Activated T-cell treated with anti-CD3 and anti-CD28 coated beads, Interleukin-2, amount 50 U/mL, for 72 hours (primary cell): Measurements from ENCODE around the gene IFI27L2. TPM values are rescaled to one million over a fixed set of nuclear protein-coding genes. Genes with fewer than 3 reads are reported as not detected.

ENCODE experiments used
- ATAC-seq, 2 donors: fragments of 150-1000 bp; cut with Tn5 transposase; replicated peaks in 1 of 2; 2 replicates each; pipeline ENCODE4 v1.10.0; 2021; ENCODE audit warnings: moderate library complexity in 2 of 2, mild to moderate bottlenecking in 1 of 2
- DNase-seq, 2 donors: peaks; one replicate each; pipeline ENCODE4 v3.0.0; 2021 to 2022; ENCODE audit warnings: mixed read lengths in 1 of 2
- H3K27ac Mint-ChIP-seq: one replicate; pipeline ENCODE4 v1.8.0; 2022; ENCODE audit warnings: mild to moderate bottlenecking, moderate library complexity, mixed read lengths
- H3K27me3 Mint-ChIP-seq: one replicate; pipeline ENCODE4 v1.8.0; 2022; ENCODE audit warnings: low read depth, mixed read lengths
- H3K36me3 Mint-ChIP-seq, 2 donors: one replicate each; pipeline ENCODE4 v1.8.0; 2022; ENCODE audit warnings: mixed read lengths in 2 of 2, mild to moderate bottlenecking in 1 of 2; ENCODE audit not compliant: insufficient read depth in 2 of 2
- H3K4me1 Mint-ChIP-seq: one replicate; pipeline ENCODE4 v1.8.0; 2022; ENCODE audit warnings: low read depth, mixed read lengths
- H3K4me3 Mint-ChIP-seq, 2 donors: one replicate each; pipeline ENCODE4 v1.8.0; 2022; ENCODE audit warnings: mild to moderate bottlenecking in 2 of 2, mixed read lengths in 2 of 2, moderate library complexity in 2 of 2
- H3K9me3 Mint-ChIP-seq, 2 donors: one replicate each; pipeline ENCODE4 v1.8.0; 2022; ENCODE audit warnings: mixed read lengths in 2 of 2
- total RNA-seq, 2 donors: library from RNA; stranded (reverse); gene quantifications; one replicate each; pipeline ENCODE4 v1.2.3, GENCODE V29; 2022

Gene IFI27L2
- total RNA-seq, 2 donors from 2014 or later, result 52.0 to 66.0 TPM

DNA sequence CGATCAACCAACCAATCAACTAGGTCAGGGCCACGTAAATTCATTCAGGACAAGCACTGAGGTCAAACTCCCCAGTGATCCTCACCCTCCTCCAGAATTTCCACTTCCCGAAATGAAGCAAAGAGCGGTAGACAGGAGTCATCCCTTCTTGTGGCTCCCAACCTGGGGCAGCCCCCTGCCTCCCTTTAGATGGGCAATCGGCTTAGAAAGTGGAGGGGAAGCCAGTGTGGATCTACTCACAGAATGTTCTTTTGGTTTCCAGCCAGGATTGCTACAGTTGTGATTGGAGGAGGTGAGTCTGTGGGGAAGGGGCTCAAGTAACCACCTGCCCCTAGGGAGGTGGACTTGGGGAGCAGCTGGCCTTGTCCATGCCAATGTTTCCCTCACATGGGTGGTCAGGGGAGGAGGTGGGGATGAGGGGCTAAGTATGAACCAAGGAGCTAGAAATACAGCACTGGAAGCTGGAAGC, 14.8 kb downstream of the IFI27L2 start:
- Mint-ChIP-seq H3K4me3 (no peak overlapping the region), H3K36me3 (peaks cover 0 to 3% of the 10 kb centered on the region in 2 donors)

GRCh38 chr14:94113908-94114588, 15.4 kb downstream of the IFI27L2 start:
- no peak for ATAC-seq
- Mint-ChIP-seq H3K9me3 (no peaks in the 10 kb centered on the region), H3K27me3 (peaks cover 13% of the 10 kb centered on the region), H3K27ac (no peak overlapping the region), H3K4me3 (no peak overlapping the region), H3K4me1 (no peaks in the 10 kb centered on the region), H3K36me3 (no peaks in the 10 kb centered on the region)
- DNase-seq, result no peak

More for the DNA sequence above, 14.8 kb downstream of the IFI27L2 start:
- no peak overlapping the region for H3K27ac Mint-ChIP-seq
- H3K27me3 Mint-ChIP-seq, result peaks cover 13% of the 10 kb centered on the region
- peaks cover 0 to 3% of the 10 kb centered on the region in 2 donors for H3K9me3 Mint-ChIP-seq
- DNase-seq (no peak), ATAC-seq (no peak)
- H3K4me1 Mint-ChIP-seq, result no peaks in the 10 kb centered on the region

DNA sequence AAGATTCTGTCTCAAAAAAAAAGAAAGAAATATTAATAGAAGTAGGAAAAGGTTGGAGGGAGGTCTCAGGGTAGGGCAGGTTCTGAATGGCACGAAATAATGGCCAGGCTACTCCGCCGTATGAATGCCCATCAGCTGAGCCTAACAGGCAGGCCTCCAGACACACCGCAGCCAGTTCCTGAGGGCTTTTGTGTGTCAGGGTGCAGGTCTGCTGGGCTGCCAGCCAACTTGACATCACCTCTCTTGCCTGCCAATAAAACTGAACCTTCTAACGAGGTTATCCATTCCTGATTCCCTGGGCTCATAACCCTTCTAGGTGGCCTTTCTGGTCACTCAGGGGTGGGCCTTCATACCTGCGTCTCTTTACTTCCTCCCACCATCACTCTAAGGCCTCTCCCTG, 15.9 kb downstream of the IFI27L2 start:
- no peak overlapping the region for H3K27ac Mint-ChIP-seq
- peaks cover 13% of the 10 kb centered on the region for H3K27me3 Mint-ChIP-seq

GRCh38 chr14:94113073-94113472, 16.3 kb downstream of the IFI27L2 start:
- Mint-ChIP-seq H3K4me1 (no peaks in the 10 kb centered on the region), H3K36me3 (no peaks in the 10 kb centered on the region), H3K9me3 (no peaks in the 10 kb centered on the region), H3K27ac (no peak overlapping the region), H3K27me3 (peaks cover 11% of the 10 kb centered on the region), H3K4me3 (no peak overlapping the region)
- no peak for DNase-seq
- no peak for ATAC-seq

More for the DNA sequence above, 15.9 kb downstream of the IFI27L2 start:
- Mint-ChIP-seq H3K9me3 (no peaks in the 10 kb centered on the region), H3K36me3 (no peaks in the 10 kb centered on the region), H3K4me1 (no peaks in the 10 kb centered on the region), H3K4me3 (no peak overlapping the region)
- ATAC-seq (no peak), DNase-seq (no peak)

GRCh38 chr14:94112513-94113063, 16.8 kb downstream of the IFI27L2 start:
- Mint-ChIP-seq H3K4me1 (no peaks in the 10 kb centered on the region), H3K4me3 (no peak overlapping the region), H3K27ac (no peak overlapping the region), H3K9me3 (no peaks in the 10 kb centered on the region), H3K27me3 (peaks cover 6% of the 10 kb centered on the region), H3K36me3 (no peaks in the 10 kb centered on the region)
- ATAC-seq (no peak), DNase-seq (no peak)

DNA sequence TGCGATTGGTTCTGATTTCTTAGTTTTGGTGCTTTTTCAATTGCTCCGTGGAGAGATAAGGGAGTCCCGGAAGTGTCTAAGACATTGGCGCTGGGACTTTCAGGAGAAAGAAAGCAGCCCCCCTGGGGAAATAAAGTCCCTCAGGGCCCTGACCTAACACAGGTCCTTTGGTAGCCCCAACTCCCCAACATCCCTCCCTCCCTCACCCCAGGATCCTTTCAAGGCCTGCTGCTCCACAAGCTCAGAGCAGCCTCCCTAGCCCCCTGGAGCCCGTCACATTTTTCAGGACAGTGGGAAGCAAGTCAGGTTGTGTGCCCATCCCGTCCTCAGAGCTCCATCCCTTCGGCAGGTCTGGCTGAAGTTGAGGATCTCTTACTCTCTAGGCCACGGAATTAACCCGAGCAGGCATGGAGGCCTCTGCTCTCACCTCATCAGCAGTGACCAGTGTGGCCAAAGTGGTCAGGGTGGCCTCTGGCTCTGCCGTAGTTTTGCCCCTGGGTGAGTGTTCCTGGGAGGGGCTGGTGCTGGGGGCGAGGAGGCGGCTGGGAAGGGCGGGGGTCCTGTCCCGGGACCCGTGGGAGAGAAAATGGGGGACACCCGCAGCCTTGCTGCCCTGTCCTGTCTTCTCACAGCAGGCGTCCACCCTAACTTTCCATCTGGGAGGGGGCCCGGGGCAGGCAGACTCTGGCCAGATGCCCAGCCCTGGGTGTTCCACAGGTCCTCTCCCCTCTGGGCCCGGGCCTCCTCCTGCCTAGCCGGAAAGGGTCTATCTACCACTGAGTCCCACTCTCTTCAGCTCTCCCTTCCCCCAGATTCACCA, 17.9 kb downstream of the IFI27L2 start:
- Mint-ChIP-seq H3K4me1 (no peaks in the 10 kb centered on the region), H3K4me3 (no peak overlapping the region), H3K36me3 (no peaks in the 10 kb centered on the region), H3K27me3 (no peaks in the 10 kb centered on the region), H3K27ac (no peak overlapping the region), H3K9me3 (no peaks in the 10 kb centered on the region)
- no peak for DNase-seq
- ATAC-seq, result no peak

GRCh38 chr14:94110552-94111181, 18.7 kb downstream of the IFI27L2 start, which contains the start of gene IFI27:
IFI27 (plus strand) TSS chr14:94110736.
- DNase-seq (no peak), ATAC-seq (no peak)
- Mint-ChIP-seq H3K27ac (no peak within 1 kb of the TSS), H3K4me1 (no peaks in the 10 kb centered on the region), H3K9me3 (no peaks in the 10 kb centered on the region), H3K36me3 (no peaks in the 10 kb centered on the region), H3K4me3 (no peak within 1 kb of the TSS), H3K27me3 (no peaks in the 10 kb centered on the region)

- Mint-ChIP-seq H3K4me1 (no peaks in the 10 kb centered on the region), H3K27me3 (no peaks in the 10 kb centered on the region), H3K4me3 (no peak overlapping the region), H3K27ac (no peak overlapping the region), H3K36me3 (no peaks in the 10 kb centered on the region), H3K9me3 (no peaks in the 10 kb centered on the region)
- ATAC-seq (no peak), DNase-seq (no peak)
These were observed 19.5 kb downstream of the IFI27L2 start for GRCh38 chr14:94109915-94110250.

DNA sequence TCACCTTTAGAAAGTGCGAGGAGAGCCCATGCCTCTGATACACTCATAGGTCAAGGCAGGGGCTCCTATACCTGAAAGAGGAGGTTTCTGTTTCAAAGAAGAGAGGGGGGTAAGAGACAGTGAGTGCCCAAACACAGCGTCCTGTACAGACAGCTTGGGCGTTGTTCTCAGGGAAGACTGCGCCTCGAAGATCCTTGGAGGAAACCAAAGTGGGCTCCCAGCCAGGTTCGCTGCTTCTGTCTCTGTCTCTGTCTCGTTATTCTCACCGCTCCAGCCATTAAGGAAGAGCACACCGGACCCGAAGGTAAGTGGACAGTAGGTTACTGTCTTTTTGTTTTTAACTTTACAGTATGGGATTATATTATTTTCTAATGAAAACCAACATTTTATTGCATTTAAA, 24.7 kb downstream of the IFI27L2 start:
- DNase-seq, result no peak
- no peak for ATAC-seq

DNA sequence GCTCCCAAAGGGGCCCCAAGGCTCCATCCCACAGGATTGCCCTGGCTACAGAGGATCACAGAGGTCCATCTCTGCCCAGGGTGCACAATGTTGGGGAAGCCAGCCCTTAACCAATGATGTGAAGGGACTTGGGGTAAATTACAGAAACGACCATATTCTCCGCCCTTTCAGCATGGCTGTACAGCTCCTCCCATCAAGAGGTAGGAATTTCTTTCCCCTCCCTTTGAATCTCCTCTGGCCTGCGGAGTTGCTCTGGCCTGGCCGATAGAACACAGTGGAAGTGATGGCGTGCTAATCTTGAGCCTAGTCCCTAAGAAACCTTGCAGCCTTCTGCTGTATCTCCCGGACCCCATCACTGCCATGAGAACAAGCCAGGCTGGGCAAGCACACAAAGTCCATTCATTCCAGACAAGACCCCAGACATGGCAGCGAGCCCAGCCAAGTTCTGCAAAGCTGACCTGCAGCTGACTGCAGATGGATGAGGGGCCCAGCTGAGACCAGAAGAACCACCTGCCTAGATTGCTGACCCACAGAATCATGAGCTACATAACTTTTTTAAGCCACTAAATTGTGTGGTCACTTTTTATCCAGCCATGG, 25.8 kb downstream of the IFI27L2 start:
- H3K4me3 Mint-ChIP-seq, result no peak overlapping the region
- H3K27ac Mint-ChIP-seq, result no peak overlapping the region
- H3K4me1 Mint-ChIP-seq, result no peaks in the 10 kb centered on the region
- ATAC-seq (no peak), DNase-seq (no peak)
- H3K9me3 Mint-ChIP-seq, result no peaks in the 10 kb centered on the region
- H3K36me3 Mint-ChIP-seq, result peaks cover 2% of the 10 kb centered on the region in 2 donors
- H3K27me3 Mint-ChIP-seq, result no peaks in the 10 kb centered on the region

More for the DNA sequence above, 24.7 kb downstream of the IFI27L2 start:
- peaks cover 0 to 2% of the 10 kb centered on the region in 2 donors for H3K36me3 Mint-ChIP-seq
- no peaks in the 10 kb centered on the region for H3K27me3 Mint-ChIP-seq
- H3K4me3 Mint-ChIP-seq, result no peak overlapping the region
- H3K9me3 Mint-ChIP-seq, result no peaks in the 10 kb centered on the region
- no peaks in the 10 kb centered on the region for H3K4me1 Mint-ChIP-seq
- no peak overlapping the region for H3K27ac Mint-ChIP-seq

GRCh38 chr14:94102768-94103482, 26.5 kb downstream of the IFI27L2 start:
- ATAC-seq, result no peak
- Mint-ChIP-seq H3K36me3 (peaks cover 2% of the 10 kb centered on the region in 2 donors), H3K9me3 (no peaks in the 10 kb centered on the region), H3K27me3 (no peaks in the 10 kb centered on the region), H3K4me3 (no peak overlapping the region), H3K27ac (no peak overlapping the region), H3K4me1 (no peaks in the 10 kb centered on the region)
- no peak for DNase-seq

- no peak overlapping the region for H3K27ac Mint-ChIP-seq
- H3K9me3 Mint-ChIP-seq, result no peaks in the 10 kb centered on the region
- H3K4me3 Mint-ChIP-seq, result no peak overlapping the region
- no peaks in the 10 kb centered on the region for H3K4me1 Mint-ChIP-seq
- H3K36me3 Mint-ChIP-seq, result peaks cover 2% of the 10 kb centered on the region in 2 donors
- ATAC-seq (no peak), DNase-seq (no peak)
- no peaks in the 10 kb centered on the region for H3K27me3 Mint-ChIP-seq
These were observed 27.7 kb downstream of the IFI27L2 start for GRCh38 chr14:94101748-94102147.
